NT2/D1 (cell line): ENCODE measurements around the gene DCAF8.
A peak's percentile ranks its signal among the peaks of the same experiment; 100 is the strongest.
"Not testable (repeated sequence)": the region's sequence is repeated elsewhere in the genome, so short reads cannot be mapped to it uniquely, and the experiment has no call there.

Experiments
- DNase-seq: peaks from one replicate; pipeline ENCODE4 v3.0.0-alpha.2; 2011; ENCODE audit warnings: low read depth, low spot score
- H3K27me3 ChIP-seq: 2 replicates; pipeline ENCODE4 v1.6.0; 2011; ENCODE audit warnings: mild to moderate bottlenecking; ENCODE audit not compliant: insufficient read length, insufficient read depth
- H3K36me3 ChIP-seq: 2 replicates; pipeline ENCODE4 v1.6.1; 2011; ENCODE audit warnings: mild to moderate bottlenecking, low read length, mixed read lengths; ENCODE audit not compliant: insufficient read depth, insufficient read length
- H3K4me1 ChIP-seq: 2 replicates; pipeline ENCODE4 v1.5.1; 2011; ENCODE audit not compliant: insufficient read depth, insufficient read length
- H3K4me3 ChIP-seq: 2 replicates; pipeline ENCODE4 v1.5.1; 2011; ENCODE audit warnings: low read depth; ENCODE audit not compliant: insufficient read length
- H3K9ac ChIP-seq: 2 replicates; pipeline ENCODE4 v1.6.0; 2011; ENCODE audit warnings: low read depth; ENCODE audit not compliant: insufficient read length
- H3K9me3 ChIP-seq: 2 replicates; pipeline ENCODE4 v1.5.1; 2011; ENCODE audit warnings: mild to moderate bottlenecking, low read length; ENCODE audit not compliant: insufficient read depth
- SUZ12 ChIP-seq: IDR thresholded peaks from 2 replicates; pipeline ENCODE4 v1.6.1; 2011; ENCODE audit not compliant: insufficient read length, insufficient read depth; ENCODE audit errors: extremely low read depth
- YY1 ChIP-seq: IDR thresholded peaks from 2 replicates; pipeline ENCODE4 v1.6.1; 2011; ENCODE audit not compliant: insufficient read length, insufficient read depth
- ZNF274 ChIP-seq: IDR thresholded peaks from 2 replicates; pipeline ENCODE4 v1.6.1; 2011; ENCODE audit warnings: mild to moderate bottlenecking, low read depth, low read length

The DCAF8 gene

GRCh38 chr1:160293020-160293968, 30.9 kb upstream of the DCAF8 start:
- Histone ChIP-seq H3K27me3 (no peaks in the 10 kb centered on the region), H3K4me3 (no peak overlapping the region), H3K9me3 (no peaks in the 10 kb centered on the region), H3K9ac (no peak overlapping the region), H3K4me1 (peaks cover 5% of the 10 kb centered on the region), H3K36me3 (peaks cover 99% of the 10 kb centered on the region)
- no peak for TF ChIP-seq SUZ12
- TF ChIP-seq ZNF274: no peak
- TF ChIP-seq YY1: no peak
- DNase-seq: no peak

GRCh38 chr1:160291248-160292220, 29.2 kb upstream of the DCAF8 start:
- H3K9me3 ChIP-seq: no peaks in the 10 kb centered on the region
- DNase-seq: peak; percentile 55
- TF ChIP-seq YY1 (no peak), ZNF274 (no peak), SUZ12 (no peak)
- peaks cover 5% of the 10 kb centered on the region for H3K4me1 ChIP-seq
- no peak overlapping the region for H3K9ac ChIP-seq
- H3K36me3 ChIP-seq: peaks cover 87% of the 10 kb centered on the region
- H3K4me3 ChIP-seq: no peak overlapping the region
- no peaks in the 10 kb centered on the region for H3K27me3 ChIP-seq

DNA sequence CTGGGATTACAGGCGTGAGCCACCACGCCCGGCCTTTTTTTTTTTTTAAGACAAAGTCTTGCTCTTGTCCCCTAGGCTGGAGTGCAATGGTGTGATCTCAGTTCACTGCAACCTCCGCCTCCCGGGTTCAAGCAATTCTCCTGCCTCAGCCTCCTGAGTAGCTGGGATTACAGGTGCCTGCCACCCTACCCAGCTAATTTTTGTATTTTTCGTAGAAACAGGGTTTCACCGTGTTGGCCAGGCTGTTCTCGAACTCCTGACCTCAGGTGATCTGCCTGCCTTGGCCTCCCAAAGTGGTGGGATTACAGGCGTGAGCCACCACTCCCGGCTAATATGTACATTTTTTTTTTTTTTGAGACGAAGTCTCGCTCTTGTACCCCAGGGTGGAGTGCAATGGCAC, 25.4 kb upstream of the DCAF8 start:
- not testable (repeated sequence) for H3K9ac ChIP-seq, H3K9me3 ChIP-seq, H3K4me3 ChIP-seq, DNase-seq, H3K4me1 ChIP-seq, H3K27me3 ChIP-seq
- H3K36me3 ChIP-seq: peaks cover 58% of the 10 kb centered on the region

DNA sequence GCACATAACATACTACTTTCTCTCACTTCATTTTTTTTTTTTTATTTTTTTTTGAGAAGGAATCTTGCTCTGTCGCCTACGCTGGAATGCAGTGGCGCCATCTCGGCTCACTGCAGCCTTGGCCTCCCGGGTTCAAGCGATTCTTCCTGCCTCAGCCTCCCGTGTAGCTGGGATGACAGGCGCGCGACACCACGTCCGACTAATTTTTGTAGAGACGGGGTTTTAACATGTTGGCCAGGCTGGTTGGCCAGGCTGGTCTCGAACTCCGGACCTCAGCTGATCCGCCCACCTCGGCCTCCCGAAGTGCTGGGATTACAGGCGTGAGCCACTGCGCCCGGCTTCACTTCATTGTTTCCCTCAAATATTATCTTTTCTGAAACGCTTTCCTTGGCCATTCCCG, 23.2 kb upstream of the DCAF8 start:
- Histone ChIP-seq H3K4me3 (peak overlapping the region; percentile 89), H3K4me1 (peaks cover 5% of the 10 kb centered on the region), H3K27me3 (no peaks in the 10 kb centered on the region), H3K36me3 (peaks cover 58% of the 10 kb centered on the region), H3K9ac (no peak overlapping the region), H3K9me3 (no peaks in the 10 kb centered on the region)
- TF ChIP-seq ZNF274 (no peak), SUZ12 (no peak), YY1 (no peak)
- DNase-seq: no peak

DNA sequence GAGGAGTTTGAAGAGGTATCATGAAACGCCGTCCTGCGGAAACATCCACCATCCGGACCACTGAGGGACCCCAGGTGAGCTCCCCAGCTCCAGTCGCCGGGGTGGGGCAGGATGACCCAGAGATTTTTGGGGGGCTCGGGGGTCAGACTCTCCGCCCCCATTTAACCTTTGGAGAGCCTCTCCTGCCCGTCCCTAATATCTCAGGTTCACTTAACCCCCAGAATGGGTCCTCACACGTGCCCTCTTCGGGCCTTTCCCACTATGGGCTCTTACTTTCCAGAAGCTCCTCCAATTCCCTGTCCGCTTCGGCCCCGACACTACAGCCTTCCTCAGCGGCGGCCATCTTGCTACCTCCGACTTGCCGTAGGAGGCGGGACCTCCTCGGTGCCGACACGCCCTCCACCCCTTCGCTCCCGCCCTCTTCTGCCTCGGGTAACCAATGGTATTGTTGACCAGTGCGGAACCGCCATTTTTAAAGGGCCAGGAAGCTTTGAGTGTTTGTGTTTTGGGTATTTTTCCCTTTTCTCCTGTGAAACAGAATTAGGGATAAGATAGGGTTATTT, 22.5 kb upstream of the DCAF8 start, which contains the start of gene PEX19:
Gene PEX19, minus strand, starts transcription at position 352 of the 563 bp plus-strand sequence. Its CDS starts 9 bp downstream, at position 343.
- Histone ChIP-seq H3K36me3 (peaks cover 58% of the 10 kb centered on the region), H3K9me3 (no peaks in the 10 kb centered on the region)

GRCh38 chr1:160284220-160284781, 22.0 kb upstream of the DCAF8 start:
- no peak for DNase-seq
- H3K4me1 ChIP-seq: peaks cover 5% of the 10 kb centered on the region
- no peaks in the 10 kb centered on the region for H3K27me3 ChIP-seq
- H3K4me3 ChIP-seq: peak overlapping the region; percentile 89
- no peaks in the 10 kb centered on the region for H3K9me3 ChIP-seq
- peak overlapping the region; percentile 97 for H3K9ac ChIP-seq
- H3K36me3 ChIP-seq: peaks cover 58% of the 10 kb centered on the region
- no peak for TF ChIP-seq SUZ12
- TF ChIP-seq YY1: no peak
- no peak for TF ChIP-seq ZNF274

More for the DNA sequence above, 22.5 kb upstream of the DCAF8 start, which contains the start of gene PEX19:
- Histone ChIP-seq H3K4me1 (peaks cover 5% of the 10 kb centered on the region), H3K9ac (peak within 1 kb of the TSS; percentile 97), H3K4me3 (peak within 1 kb of the TSS; percentile 89), H3K27me3 (no peaks in the 10 kb centered on the region)
- DNase-seq: peak; percentile 95
- TF ChIP-seq SUZ12 (no peak), YY1 (peak; percentile 95), ZNF274 (no peak)
